A549 treated with CORT108297 at 1 μM for 4 hours (cell line): ENCODE results near the gene LTBP2. TPM values are rescaled to one million over a fixed set of nuclear protein-coding genes. Genes with fewer than 3 reads are reported as not detected.

Experiments used
- total RNA-seq: library from RNA; stranded (reverse); fragments of 200-300 nt; extraction: Qiagen RNA extraction; gene quantifications from 5 replicates; pipeline ENCODE4 v1.2.3, GENCODE V29; 2022

Gene LTBP2
- 9.9 to 14.2 TPM (median 11.0 TPM) in 5 replicates for total RNA-seq

DNA sequence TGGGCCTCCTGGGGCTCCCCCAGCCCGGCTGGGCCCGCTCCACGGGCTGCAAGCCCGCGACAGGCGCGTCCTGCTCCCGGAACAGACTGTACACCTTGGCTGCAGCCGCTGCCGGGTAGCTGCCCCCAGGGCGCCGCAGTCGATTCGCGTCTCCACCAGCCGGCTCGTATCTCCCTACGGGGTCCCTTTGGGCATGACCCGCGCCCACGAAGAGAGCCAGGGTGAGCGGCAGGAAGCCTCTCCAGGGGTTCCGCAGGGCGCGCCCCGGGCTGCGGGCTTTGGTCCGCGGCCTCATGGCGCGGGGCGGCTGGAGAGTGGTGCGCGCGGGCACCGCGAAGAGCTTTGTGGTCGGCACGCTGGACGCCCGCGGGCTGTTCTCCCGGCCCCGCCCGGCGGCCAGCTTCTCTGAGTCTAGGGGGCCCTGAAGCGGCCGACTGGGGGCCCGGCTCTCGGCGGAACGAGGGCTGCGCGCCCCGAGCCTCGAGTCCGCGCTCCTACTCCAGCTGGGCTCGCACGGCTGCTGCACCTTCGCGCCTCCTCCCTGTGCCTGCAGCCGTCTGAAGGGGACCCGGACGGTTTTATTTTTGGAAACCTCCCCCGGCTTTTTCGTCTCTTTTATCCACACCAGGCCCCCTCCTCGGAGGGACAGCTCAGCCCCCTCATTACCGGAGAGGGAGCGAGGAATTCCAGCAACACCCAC is at the start of gene LTBP2:
LTBP2 (minus strand) TSS at position 588 of the 700 bp plus-strand sequence; CDS start at position 295, 293 bp downstream.

DNA sequence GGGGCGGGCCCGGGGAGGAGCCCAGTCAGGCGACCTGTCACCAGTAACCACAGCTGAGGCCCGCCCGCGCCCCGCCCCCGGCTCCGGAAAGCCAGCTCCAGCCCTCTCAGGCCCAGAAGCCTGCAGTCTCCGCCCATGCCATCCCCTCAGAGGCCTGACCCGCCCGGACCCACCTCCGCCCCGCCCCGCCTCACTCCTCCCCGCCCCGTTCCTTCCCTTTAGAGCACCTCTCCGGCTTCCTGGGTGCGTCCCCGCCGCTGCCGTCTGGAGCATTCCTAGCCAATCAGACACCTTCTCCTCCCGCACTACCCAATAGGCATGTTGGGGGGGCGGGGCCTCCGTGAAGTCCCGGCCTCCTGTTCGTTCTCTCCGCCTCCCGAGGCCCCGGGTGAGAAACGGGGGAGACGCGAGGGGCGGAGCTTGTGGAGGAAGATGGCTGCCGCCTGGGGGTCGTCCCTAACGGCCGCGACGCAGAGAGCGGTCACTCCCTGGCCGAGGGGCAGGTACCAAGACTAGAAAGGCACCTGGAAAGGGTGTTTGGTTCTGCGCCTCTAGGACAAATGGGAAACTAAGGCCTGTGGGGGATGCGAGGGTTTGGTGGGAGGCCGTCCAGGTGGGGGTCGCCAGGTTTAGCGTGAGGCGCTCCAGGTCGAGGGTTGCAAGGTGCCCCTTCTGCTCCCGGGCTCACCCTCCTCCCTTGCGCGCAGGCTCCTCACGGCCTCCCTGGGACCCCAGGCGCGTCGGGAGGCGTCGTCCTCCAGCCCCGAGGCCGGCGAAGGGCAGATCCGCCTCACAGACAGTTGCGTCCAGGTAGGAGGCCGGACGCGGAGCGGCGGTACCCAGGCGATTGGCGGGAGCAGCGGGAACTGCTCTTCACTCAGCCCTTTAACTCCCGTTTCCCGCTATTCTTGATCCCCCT is 118.4 kb downstream of the LTBP2 start, which contains the start of gene ISCA2:
ISCA2 (plus strand) TSS at position 423 of the 919 bp plus-strand sequence; CDS start at position 433, 10 bp downstream.

DNA sequence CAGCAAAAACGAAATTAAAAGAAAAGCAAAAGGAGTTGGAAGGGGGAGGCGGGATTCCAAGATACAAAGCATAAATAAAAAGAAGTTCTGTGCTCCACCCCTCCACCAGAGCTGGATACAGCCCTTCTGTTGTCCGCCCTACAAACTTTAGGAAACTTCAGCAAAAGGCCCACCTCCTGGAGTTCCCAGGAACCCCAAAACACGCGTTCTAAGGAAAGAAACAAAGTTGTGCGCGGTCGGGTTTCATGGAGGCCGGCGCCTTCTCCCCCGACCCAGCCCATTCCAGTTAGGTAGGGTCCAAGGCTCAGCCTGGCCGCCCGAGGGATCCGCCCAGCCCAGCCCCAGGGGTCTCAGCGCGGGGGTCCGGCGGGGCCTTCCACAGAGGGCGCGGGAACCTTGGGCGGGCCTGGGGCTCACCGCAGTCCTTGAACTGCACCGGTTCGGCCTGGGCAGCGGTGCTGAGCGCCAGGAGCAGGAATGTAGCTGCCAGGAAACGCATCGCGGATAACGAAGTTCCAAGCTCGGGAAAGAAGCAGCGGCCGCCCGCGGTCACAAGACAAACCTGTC is 119.2 kb downstream of the LTBP2 start, which contains the start of gene NPC2:
NPC2 (minus strand) TSS at position 530 of the 567 bp plus-strand sequence; CDS start at position 499, 31 bp downstream.

Other genes starting within 250 kb of the LTBP2 start
- gene SYNDIG1L, start 186.0 kb downstream of the LTBP2 start, total RNA-seq, result 0.05 TPM in 1 of 5 replicates, not detected in the others
- gene NPC2, start 118.9 kb downstream of the LTBP2 start, total RNA-seq, result 221 to 331 TPM (median 238 TPM) in 5 replicates
- gene ISCA2, start 118.5 kb downstream of the LTBP2 start, total RNA-seq, result 37.9 to 47.9 TPM (median 45.4 TPM) in 5 replicates
- gene AREL1, start 100.8 kb upstream of the LTBP2 start, total RNA-seq, result 22.1 to 27.8 TPM (median 25.4 TPM) in 5 replicates
- gene FCF1, start 100.9 kb upstream of the LTBP2 start, total RNA-seq, result 47.2 to 79.4 TPM (median 47.4 TPM) in 5 replicates
- gene YLPM1, start 151.1 kb upstream of the LTBP2 start, total RNA-seq, result 33.7 to 49.5 TPM (median 37.9 TPM) in 5 replicates